Astrocyte of the cerebellum (primary cell): ENCODE data around the gene KRT79.

Experiments used
- DNase-seq: peaks from one replicate; pipeline ENCODE4 v3.0.0-alpha.2; 2011; ENCODE audit warnings: low read depth
- H3K4me3 ChIP-seq: 2 replicates; pipeline ENCODE4 v1.5.1; 2011; ENCODE audit warnings: mild to moderate bottlenecking, low read depth, low read length, moderate library complexity
- in situ Hi-C: cut with HindIII; loops from 2 replicates; pipeline ENCODE4 v1.10.0; 2017; ENCODE audit warnings: low sequenced_read_pairs
- TF ChIP-seq, protein P1 (sequence below): IDR thresholded peaks from 2 replicates; pipeline ENCODE4 v1.5.1; 2012; ENCODE audit warnings: low read length, low read depth, moderate library complexity, mild to moderate bottlenecking; ENCODE audit errors: missing control alignments

Gene KRT79

DNA sequence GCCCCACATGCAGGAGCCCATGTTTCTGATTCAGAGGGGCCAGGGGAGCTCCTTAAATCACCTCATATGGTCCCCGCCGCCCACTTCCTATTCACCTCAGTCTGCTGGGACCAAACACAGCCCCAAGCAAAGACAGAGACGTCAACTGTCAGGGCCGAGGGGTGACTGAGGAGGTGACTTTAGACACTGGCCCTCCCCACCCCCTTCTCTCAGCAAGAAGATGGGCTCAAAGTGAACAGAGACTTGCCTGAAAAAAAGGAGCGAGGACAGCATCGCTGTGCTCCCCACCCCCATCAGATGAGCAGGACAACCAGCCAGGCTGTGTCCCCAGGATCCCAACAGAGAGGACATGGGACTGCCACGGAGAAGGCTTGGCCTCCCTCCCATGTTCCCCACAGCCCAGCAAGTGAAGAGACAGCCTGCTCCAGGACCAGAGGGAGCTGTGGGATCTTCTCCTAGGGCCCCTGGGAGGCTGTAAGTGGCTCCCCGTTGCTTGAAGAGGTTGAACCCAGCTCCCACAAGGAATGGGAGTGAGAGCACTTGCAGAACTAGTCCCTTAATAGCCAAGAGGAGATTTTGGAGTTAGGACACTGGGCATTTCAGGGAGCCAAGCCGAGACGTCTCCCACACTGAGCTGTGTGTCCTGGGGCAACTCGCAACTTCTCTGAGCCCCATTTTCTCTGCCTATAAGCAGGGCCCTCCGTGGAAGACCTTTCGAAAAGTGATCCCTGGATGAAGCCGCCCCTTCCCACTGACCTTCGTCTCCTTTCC lies 1.3 kb upstream of the KRT79 start:
- TF ChIP-seq, protein P1, sequence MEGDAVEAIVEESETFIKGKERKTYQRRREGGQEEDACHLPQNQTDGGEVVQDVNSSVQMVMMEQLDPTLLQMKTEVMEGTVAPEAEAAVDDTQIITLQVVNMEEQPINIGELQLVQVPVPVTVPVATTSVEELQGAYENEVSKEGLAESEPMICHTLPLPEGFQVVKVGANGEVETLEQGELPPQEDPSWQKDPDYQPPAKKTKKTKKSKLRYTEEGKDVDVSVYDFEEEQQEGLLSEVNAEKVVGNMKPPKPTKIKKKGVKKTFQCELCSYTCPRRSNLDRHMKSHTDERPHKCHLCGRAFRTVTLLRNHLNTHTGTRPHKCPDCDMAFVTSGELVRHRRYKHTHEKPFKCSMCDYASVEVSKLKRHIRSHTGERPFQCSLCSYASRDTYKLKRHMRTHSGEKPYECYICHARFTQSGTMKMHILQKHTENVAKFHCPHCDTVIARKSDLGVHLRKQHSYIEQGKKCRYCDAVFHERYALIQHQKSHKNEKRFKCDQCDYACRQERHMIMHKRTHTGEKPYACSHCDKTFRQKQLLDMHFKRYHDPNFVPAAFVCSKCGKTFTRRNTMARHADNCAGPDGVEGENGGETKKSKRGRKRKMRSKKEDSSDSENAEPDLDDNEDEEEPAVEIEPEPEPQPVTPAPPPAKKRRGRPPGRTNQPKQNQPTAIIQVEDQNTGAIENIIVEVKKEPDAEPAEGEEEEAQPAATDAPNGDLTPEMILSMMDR: no peak

DNA sequence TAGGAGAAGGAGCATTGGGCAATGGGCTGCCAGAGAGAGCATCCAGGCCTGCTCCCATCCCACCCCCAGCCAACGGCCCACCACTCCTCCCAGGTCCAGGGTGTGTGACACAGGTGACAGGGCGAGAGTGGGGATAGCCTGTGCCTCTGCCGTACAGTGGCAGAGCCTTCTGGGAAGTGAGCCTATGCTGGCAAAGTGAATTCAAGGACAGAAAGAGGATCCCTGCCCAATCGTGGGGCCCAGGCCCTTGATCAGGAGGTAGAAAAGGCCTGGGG lies 553 bp upstream of the KRT79 start:
- no peak for DNase-seq
- H3K4me3 ChIP-seq: no peak overlapping the region
- in situ Hi-C loops: no loop called here
- TF ChIP-seq, protein P1: no peak

More for the DNA sequence above, 1.3 kb upstream of the KRT79 start:
- H3K4me3 ChIP-seq: no peak overlapping the region
- in situ Hi-C loops: no loop called here
- DNase-seq: no peak

DNA sequence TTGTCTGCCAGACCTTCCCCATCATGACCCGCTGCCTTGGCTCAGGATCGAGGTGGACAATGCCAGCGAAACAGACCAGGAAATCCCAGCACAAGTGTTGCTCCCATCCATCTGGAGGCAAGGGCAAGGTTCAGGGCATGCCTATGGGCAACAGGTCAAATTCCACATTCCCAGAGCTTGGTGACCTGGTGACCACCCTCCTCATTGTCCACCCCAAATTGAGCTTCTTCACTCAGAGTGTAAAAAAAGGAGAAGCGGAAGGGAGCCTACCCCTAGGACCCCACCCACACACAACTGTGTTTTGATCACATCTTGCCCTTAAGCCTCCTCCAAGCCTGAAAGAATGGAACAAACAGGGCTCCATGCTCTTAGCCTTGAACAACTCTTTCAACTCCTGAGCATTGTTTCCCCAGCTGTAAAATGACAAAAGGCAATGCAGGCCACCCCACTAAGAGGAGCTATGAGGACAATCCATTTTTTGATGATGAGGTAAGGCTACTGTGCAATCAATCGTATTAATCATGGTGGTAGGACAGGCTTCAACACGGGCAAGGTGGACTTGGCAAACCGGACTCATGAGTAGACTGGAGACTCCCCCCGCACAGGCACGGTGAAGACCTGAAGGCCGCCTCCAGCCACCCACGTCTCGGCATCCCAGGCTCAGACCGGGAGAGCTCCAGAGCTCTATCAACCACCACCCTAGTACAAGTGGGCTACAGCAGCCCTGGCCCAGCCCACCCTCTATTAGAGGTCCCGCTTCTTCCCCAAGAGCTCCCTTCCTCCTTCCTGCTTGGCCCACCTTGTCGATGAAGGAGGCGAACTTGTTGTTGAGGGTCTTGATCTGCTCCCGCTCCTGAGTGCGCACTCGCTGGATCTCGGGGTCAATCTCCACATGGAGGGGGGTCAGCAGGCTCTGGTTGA lies 866 bp downstream of the KRT79 start:
- DNase-seq: no peak
- no peak overlapping the region for H3K4me3 ChIP-seq
- TF ChIP-seq, protein P1: no peak
- in situ Hi-C loops: no loop called here

DNA sequence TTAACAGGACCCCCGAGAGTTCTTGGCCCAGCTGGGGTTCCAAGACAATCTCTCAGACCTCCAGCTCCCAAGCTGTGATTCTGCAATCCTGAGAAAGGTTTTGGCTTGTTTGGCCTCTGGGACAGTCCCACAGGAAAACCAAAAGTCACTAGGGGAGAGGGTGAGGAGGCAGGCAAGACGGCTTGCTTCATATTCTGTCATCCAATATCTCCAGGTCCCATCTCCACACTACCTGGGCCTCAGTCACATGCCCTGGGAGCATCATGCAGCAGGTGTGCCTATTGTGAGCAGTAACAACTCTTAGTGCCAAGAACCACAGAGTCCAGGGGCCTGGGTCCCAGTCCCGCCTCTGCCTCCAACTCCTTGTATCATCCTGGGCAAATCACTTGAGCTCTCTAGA lies 1.7 kb downstream of the KRT79 start:
- H3K4me3 ChIP-seq: no peak overlapping the region
- no peak for DNase-seq
- in situ Hi-C loops: no loop called here
- TF ChIP-seq, protein P1: no peak

DNA sequence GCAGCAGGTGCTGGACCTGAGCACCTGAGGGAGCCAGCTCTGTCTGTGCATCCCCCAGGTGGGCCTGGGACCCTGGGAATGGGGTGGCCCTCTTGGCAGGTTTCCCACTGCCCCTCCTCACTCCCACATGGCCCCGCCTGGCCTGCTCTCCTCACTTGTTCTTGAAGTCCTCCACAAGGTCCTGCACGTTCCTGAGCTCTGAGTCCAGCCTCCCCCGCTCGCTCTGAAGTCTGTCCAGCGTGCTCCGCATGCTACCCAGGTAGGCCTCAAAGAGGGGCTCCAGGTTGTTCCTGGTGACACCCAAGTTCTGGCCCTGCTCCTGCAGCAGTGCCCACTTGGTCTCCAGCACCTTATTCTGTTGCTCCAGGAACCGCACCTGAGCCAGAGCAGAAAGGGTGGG lies 2.9 kb downstream of the KRT79 start:
- in situ Hi-C loops: no loop called here
- no peak overlapping the region for H3K4me3 ChIP-seq
- no peak for DNase-seq
- TF ChIP-seq, protein P1: no peak

DNA sequence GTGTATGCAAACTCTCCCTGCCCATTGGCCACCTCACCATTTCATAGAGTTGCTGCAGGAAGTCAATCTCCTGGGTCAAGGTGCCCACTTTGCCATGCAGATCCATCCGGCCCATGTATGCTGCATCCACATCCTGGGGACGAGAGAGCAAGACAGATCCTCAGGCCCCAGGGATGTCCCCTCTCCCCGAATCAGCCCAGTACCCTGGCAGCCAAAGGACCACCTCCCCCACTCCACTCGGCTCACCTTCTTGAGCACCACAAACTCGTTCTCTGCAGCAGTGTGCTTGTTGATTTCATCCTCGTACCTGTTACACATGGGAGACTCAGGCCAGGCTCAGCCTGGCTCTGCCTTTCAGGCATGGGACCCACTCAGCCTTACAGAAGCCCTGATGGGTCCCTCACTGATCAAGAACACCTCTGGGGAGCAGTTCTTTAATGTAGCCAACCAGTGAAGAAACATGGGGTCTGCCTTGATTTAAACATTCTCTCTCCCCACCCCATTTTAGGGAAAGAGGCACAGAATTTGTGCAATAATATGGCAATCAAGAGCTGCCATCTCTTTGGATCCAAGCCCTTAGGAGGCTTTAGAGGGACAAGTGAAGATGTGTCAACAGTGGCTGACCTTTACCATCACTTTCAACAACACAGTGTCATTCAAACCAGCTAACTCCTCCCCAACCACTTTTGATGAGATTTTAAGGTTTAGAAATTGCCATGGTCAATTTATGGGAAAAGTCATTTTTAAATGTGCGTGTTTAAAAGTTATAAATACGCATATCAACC lies 3.9 kb downstream of the KRT79 start:
- DNase-seq: no peak
- TF ChIP-seq, protein P1: no peak
- in situ Hi-C loops: no loop called here
- no peak overlapping the region for H3K4me3 ChIP-seq
